Measurements from ENCODE around the gene LRRC8A.

The LRRC8A gene

DNA sequence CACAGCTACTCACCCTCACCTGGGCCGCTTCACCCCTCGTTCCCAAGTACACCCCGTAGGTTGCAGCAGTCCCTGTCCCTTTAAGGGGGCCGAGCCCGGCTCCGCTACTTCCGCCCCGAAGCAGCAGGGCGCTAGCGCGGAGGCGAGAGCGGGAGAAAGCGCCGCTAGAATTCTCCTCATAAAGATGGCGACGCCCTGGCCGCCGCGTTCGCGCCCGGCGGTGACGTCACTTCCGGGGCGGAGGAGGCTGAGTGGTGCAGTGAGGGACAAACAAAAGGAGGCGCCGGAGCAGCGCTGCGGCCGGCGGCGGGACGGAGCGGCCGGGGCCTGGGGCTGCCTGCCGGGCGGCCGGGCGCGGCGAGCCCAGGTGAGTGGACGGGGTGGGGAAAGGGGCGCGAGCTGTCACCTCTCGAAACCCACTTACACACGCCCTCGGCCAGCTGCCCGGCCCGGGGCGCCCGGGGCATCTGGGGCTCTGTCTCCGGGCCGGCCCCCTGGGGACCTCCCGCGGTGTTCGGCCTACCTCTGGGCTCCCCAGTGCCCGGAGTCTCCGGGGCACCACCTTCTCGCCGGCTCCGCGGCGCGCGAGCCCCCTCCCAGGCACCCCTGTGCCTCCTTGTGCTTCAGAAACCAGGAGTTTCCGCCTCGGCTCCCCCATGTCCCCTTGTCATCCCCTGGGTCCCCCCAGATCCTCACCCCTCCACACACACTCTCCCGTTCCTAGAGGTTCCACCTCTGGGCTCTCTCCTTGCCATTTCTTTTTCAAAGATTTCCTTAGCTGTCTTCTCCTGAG is at the start of gene LRRC8A, which contains the start of gene KYAT1:
TSS of gene LRRC8A (plus strand) at position 250 of the 793 bp plus-strand sequence. CDS start 25,032 bp downstream, outside the sequence.
TSS of gene KYAT1 (minus strand) at position 67 of the 793 bp plus-strand sequence. CDS start 36,545 bp downstream, outside the sequence.
- Histone ChIP-seq H3K27me3 (ENCODE audit: control insufficient read depth, insufficient read depth, low read length) (no peaks in the 10 kb centered on the region), H3K9me3 (ENCODE audit: control insufficient read depth, low read length) (no peaks in the 10 kb centered on the region), H3K4me2 (ENCODE audit: low read length) (peak within 1 kb of the TSS; percentile 94), H2AFZ (peak within 1 kb of the TSS; percentile 76), H3K79me2 (peaks cover 15% of the 10 kb centered on the region), H3K4me3 (ENCODE audit: low read depth, low read length) (peak within 1 kb of the TSS; percentile 93), H3K9ac (peak within 1 kb of the TSS; percentile 72), H3K4me1 (peaks cover 8% of the 10 kb centered on the region), H3K27ac (peak within 1 kb of the TSS; percentile 80), H3K36me3 (ENCODE audit: control insufficient read depth, insufficient read depth, low read length) (no peaks in the 10 kb centered on the region)
- TF ChIP-seq, protein P1, sequence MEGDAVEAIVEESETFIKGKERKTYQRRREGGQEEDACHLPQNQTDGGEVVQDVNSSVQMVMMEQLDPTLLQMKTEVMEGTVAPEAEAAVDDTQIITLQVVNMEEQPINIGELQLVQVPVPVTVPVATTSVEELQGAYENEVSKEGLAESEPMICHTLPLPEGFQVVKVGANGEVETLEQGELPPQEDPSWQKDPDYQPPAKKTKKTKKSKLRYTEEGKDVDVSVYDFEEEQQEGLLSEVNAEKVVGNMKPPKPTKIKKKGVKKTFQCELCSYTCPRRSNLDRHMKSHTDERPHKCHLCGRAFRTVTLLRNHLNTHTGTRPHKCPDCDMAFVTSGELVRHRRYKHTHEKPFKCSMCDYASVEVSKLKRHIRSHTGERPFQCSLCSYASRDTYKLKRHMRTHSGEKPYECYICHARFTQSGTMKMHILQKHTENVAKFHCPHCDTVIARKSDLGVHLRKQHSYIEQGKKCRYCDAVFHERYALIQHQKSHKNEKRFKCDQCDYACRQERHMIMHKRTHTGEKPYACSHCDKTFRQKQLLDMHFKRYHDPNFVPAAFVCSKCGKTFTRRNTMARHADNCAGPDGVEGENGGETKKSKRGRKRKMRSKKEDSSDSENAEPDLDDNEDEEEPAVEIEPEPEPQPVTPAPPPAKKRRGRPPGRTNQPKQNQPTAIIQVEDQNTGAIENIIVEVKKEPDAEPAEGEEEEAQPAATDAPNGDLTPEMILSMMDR (IDR thresholded peaks at IDR 0.05) = no peak

GRCh38 chr9:128833696-128834095 is 48.2 kb upstream of the LRRC8A start:
- Histone ChIP-seq H3K4me3 (ENCODE audit: low read depth, low read length) (no peak overlapping the region), H3K79me2 (no peaks in the 10 kb centered on the region), H3K36me3 (ENCODE audit: control insufficient read depth, insufficient read depth, low read length) (no peaks in the 10 kb centered on the region), H3K27me3 (ENCODE audit: control insufficient read depth, insufficient read depth, low read length) (no peaks in the 10 kb centered on the region), H3K4me1 (no peaks in the 10 kb centered on the region), H3K9me3 (ENCODE audit: control insufficient read depth, low read length) (no peaks in the 10 kb centered on the region), H3K27ac (no peak overlapping the region), H2AFZ (no peak overlapping the region), H3K4me2 (ENCODE audit: low read length) (no peak overlapping the region), H3K9ac (no peak overlapping the region)
- TF ChIP-seq, protein P1 (IDR thresholded peaks at IDR 0.05) = no peak

DNA sequence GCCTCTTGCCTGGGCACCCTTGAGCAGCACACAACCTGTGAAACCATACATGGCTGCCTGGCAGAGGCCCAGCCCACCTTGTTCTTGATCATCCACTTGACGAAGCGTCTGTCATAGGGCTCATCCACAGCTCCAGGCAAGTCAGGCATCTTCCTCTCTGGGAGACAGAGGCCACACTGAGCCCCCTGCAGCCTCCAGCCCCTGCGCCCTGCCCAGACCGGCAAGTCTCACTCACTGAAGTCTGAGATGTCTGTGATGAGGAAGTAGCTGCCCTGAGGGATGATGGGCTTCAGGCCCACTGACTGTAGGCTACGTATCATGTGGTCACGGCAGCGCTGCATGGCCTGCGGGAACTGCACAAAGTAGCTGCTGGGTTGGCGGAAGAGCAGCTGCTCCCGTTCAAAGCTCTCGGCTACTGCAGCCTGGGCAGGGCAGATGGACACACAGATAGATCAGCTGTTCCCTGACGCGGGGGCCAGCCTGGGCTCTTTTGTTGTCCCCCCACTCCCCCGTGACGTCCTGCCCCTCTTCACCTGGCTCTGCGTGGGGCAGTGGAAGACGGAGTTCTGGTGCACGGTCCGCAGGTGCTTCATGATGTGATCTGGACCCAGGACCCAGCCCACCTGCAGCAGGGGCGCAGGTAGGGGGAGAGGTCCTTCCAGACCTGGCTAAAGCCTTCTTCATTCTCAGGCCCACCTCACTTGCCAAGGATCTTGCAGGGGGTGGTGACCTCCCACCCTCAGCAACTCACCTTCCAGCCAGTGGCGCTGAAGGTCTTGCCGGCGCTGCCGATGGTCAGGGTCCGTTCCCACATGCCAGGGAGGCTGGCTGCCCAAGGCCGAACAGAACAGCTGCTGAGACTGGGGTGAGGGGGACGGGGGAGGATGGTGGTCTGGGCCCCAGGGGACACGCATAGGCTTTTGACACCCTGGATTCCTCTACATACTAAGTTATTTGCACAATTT is 46.4 kb upstream of the LRRC8A start:
- no peaks in the 10 kb centered on the region for H3K27me3 ChIP-seq (ENCODE audit: control insufficient read depth, insufficient read depth, low read length)
- TF ChIP-seq, protein P1 (IDR thresholded peaks at IDR 0.05) = no peak
- H2AFZ ChIP-seq = no peak overlapping the region
- no peaks in the 10 kb centered on the region for H3K36me3 ChIP-seq (ENCODE audit: control insufficient read depth, insufficient read depth, low read length)
- H3K4me3 ChIP-seq (ENCODE audit: low read depth, low read length) = no peak overlapping the region
- no peak overlapping the region for H3K4me2 ChIP-seq (ENCODE audit: low read length)
- no peaks in the 10 kb centered on the region for H3K9me3 ChIP-seq (ENCODE audit: control insufficient read depth, low read length)
- no peaks in the 10 kb centered on the region for H3K79me2 ChIP-seq
- no peak overlapping the region for H3K27ac ChIP-seq
- H3K9ac ChIP-seq = no peak overlapping the region
- H3K4me1 ChIP-seq = no peaks in the 10 kb centered on the region

- Histone ChIP-seq H3K27ac (no peak overlapping the region), H2AFZ (no peak overlapping the region), H3K79me2 (no peaks in the 10 kb centered on the region), H3K9me3 (ENCODE audit: control insufficient read depth, low read length) (no peaks in the 10 kb centered on the region), H3K27me3 (ENCODE audit: control insufficient read depth, insufficient read depth, low read length) (no peaks in the 10 kb centered on the region), H3K36me3 (ENCODE audit: control insufficient read depth, insufficient read depth, low read length) (no peaks in the 10 kb centered on the region), H3K4me3 (ENCODE audit: low read depth, low read length) (no peak overlapping the region), H3K4me2 (ENCODE audit: low read length) (no peak overlapping the region), H3K9ac (no peak overlapping the region), H3K4me1 (no peaks in the 10 kb centered on the region)
- TF ChIP-seq, protein P1 (IDR thresholded peaks at IDR 0.05) = no peak
Measured at GRCh38 chr9:128836509-128837145, 45.3 kb upstream of the LRRC8A start.

Measured in parathyroid adenoma (tissue), 2 donors.